ENCODE data around the gene PRPF38B. TPM values are rescaled to one million over a fixed set of nuclear protein-coding genes. Genes with fewer than 3 reads are reported as not detected.
A peak's percentile ranks its signal among the peaks of the same experiment; 100 is the strongest.
"Not testable (repeated sequence)": the region's sequence is repeated elsewhere in the genome, so short reads cannot be mapped to it uniquely, and the experiment has no call there.

PRPF38B gene
- polyA plus RNA-seq, 2 of the 4 experiments (the other 2 are of a cell fraction) = 38.8 to 41.6 TPM

GRCh38 chr1:108695535-108695934 lies 3.4 kb downstream of the PRPF38B start:
- Histone ChIP-seq H3K9me3 (no peaks in the 10 kb centered on the region), H3K4me2 (peak overlapping the region; percentile 82), H3K27ac (no peak overlapping the region), H3K4me3 (no peak overlapping the region), H3K4me1 (peaks cover 19% of the 10 kb centered on the region; the same call in 2 of the 3 replicates)
- 90% methylated on average over 5 of the region's 5 CpGs for WGBS (ENCODE audit: missing lambda C conversion rate)
- ChIA-PET POLR2A (interaction anchor here (0.6 kb wide), 1 partner anchor 35 kb away, joined by 3 read pairs; no protein-coding TSS in a partner anchor), CTCF (interaction anchor here (1.6 kb wide), 1 partner anchor 51 kb away, joined by 3 read pairs; no protein-coding TSS in a partner anchor)
- TF ChIP-seq CHD2 (IDR thresholded peaks at IDR 0.05; ENCODE audit: low read length, partially characterized antibody) = no peak
- TF ChIP-seq HEYL (CRISPR knock-in tag; IDR thresholded peaks at IDR 0.05) = no peak
- TF ChIP-seq RCOR1 (IDR thresholded peaks at IDR 0.05; ENCODE audit: low read depth, low read length) = no peak
- no peak for TF ChIP-seq FOXS1 (CRISPR knock-in tag; IDR thresholded peaks at IDR 0.05)
- no peak for TF ChIP-seq USF2 (IDR thresholded peaks at IDR 0.05)
- TF ChIP-seq HOXB5 (CRISPR knock-in tag; IDR thresholded peaks at IDR 0.05) = no peak
- no peak for TF ChIP-seq HDAC2 (IDR thresholded peaks at IDR 0.05)
- no peak for TF ChIP-seq CBX8 (IDR thresholded peaks at IDR 0.05)
- TF ChIP-seq NPAS2 (CRISPR knock-in tag; IDR thresholded peaks at IDR 0.05; ENCODE audit: borderline replicate concordance) = no peak
- TF ChIP-seq REST (IDR thresholded peaks at IDR 0.05) = no peak
- DNase-seq (ENCODE audit: low read depth in 1 of 2, low spot score in 1 of 2) (no peak), FAIRE-seq (no peak), ATAC-seq (no peak)

- FAIRE-seq = no peak
- Histone ChIP-seq H3K4me2 (no peak overlapping the region), H3K4me3 (no peak overlapping the region), H3K4me1 (peaks cover 19% of the 10 kb centered on the region), H3K9me3 (no peaks in the 10 kb centered on the region), H3K27ac (no peak overlapping the region)
- POLR2A ChIA-PET = no interaction called here
- TF ChIP-seq SREBF2 (IDR thresholded peaks at IDR 0.05) (no peak), TFCP2L1 (CRISPR knock-in tag; IDR thresholded peaks at IDR 0.05) (no peak), BCL3 (IDR thresholded peaks at IDR 0.05) (no peak)
- WGBS (ENCODE audit: missing lambda C conversion rate) = 92% methylated on average over 22 of the region's 22 CpGs
- CTCF ChIA-PET = no interaction called here
- no peak for DNase-seq (ENCODE audit: low read depth in 1 of 2, low spot score in 1 of 2)
- no peak for ATAC-seq
These were observed 7.5 kb downstream of the PRPF38B start for GRCh38 chr1:108699375-108700332.

- Histone ChIP-seq H3K27ac (no peak overlapping the region), H3K4me1 (peaks cover 13% of the 10 kb centered on the region), H3K9me3 (no peaks in the 10 kb centered on the region), H3K4me2 (no peak overlapping the region), H3K4me3 (no peak overlapping the region)
- DNase-seq (ENCODE audit: low read depth in 1 of 2, low spot score in 1 of 2) (no peak), ATAC-seq (no peak), FAIRE-seq (no peak)
- CTCF ChIA-PET = no interaction called here
- 93% methylated on average over 5 of the region's 5 CpGs for WGBS (ENCODE audit: missing lambda C conversion rate)
- POLR2A ChIA-PET = no interaction called here
- TF ChIP-seq KDM1A (IDR thresholded peaks at IDR 0.05; ENCODE audit: low read depth) (no peak), HDAC2 (IDR thresholded peaks at IDR 0.05) (no peak), RARB (CRISPR knock-in tag; IDR thresholded peaks at IDR 0.05) (no peak), KDM5A (IDR thresholded peaks at IDR 0.05) (no peak), ESRRA (IDR thresholded peaks at IDR 0.05; ENCODE audit: borderline replicate concordance, low read length) (no peak)
These were observed 9.2 kb downstream of the PRPF38B start for GRCh38 chr1:108701176-108701849.

GRCh38 chr1:108702109-108702508 lies 10.0 kb downstream of the PRPF38B start:
- H3K27ac ChIP-seq; H3K4me2 ChIP-seq; CTCF ChIA-PET; H3K9me3 ChIP-seq; DNase-seq (ENCODE audit: low read depth in 1 of 2, low spot score in 1 of 2); FAIRE-seq; ATAC-seq; H3K4me3 ChIP-seq: not testable (repeated sequence)
- 94% methylated on average over 6 of the region's 6 CpGs for WGBS (ENCODE audit: missing lambda C conversion rate)
- peaks cover 13% of the 10 kb centered on the region for H3K4me1 ChIP-seq
- POLR2A ChIA-PET = interaction anchor here (0.5 to 3.6 kb wide), 2 partner anchors 10 to 39 kb away, joined by 3 to 18 read pairs; partner anchors contain the start of gene PRPF38B

Measured in A549 (cell line).